NCI-H82 (cell line): Measurements from ENCODE around the gene RAMP3.
"Not testable (repeated sequence)": the region's sequence is repeated elsewhere in the genome, so short reads cannot be mapped to it uniquely, and the experiment has no call there.

Source experiments
- DNase-seq: peaks from one replicate; lab custom pipeline; 2025; lab: John Stamatoyannopoulos, UW

Gene RAMP3

DNA sequence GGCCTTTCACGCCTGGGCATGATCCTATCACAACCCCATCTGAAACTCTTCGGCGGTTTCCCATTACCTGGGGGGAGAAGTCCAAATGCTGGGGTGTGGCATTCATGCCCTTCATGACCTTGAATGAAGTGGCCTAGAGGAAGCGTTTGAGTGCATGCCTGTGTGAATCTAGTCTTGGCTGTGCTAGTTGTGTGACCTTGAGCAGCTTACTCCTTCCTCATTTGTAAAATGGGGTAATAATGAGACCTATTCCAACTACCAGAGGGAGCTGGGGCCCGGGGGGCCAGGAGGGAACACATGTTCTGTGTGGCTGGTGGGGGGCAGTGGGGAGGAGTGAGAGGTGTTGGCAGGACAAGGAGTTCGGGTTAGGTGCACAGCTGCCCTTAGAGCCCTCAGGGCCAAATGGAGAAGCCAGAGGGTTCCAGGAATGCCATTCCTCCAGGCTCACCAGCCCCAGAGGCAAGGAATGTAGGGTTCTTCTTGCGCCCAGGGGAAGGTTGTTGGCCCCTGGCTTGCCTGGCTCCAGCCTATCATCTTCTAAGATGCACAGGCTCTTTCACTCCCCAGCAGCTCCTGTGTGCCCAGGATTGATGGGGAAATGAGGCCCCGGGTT, 24.8 kb upstream of the RAMP3 start:
- no peak for DNase-seq

DNA sequence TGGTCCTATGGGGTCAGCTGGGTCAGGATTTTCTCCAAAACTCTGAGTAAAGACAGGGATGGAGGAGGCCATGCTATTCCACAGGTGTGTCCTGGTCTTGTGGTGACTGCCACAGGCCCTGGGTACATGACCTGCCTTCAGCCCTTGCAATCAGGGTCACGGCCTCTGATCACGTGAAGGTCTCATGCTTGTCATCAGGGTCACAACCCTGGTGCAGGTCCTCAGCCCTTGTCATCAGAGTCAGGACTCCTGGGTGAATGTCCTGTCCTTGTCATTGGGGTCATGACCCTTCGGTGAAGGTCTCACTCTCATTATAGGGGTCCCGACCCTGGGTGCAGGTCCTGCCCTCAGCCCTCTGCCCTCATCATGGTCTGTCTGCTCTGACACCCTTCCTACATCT, 24.2 kb upstream of the RAMP3 start:
- DNase-seq = no peak

DNA sequence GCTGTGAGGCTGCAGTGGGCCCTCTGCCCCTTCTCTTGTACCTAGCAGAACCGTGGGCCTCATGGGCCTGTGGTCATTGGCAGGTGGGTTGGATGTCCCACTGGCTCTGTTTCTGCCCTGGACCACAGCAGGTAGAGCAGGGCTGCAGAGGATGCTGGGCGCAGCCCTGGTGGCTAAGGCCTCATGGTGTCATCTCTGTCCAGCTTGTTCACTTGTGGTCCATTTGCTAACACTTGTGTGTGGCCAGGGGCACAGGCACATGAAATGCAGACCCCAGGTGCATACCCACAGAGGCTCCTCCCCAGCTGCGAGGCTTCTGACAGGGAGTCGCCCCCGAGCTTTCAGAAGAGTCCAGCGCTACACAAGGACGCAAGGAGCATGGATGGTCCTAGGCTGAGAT, 23.7 kb upstream of the RAMP3 start:
- DNase-seq = no peak

DNA sequence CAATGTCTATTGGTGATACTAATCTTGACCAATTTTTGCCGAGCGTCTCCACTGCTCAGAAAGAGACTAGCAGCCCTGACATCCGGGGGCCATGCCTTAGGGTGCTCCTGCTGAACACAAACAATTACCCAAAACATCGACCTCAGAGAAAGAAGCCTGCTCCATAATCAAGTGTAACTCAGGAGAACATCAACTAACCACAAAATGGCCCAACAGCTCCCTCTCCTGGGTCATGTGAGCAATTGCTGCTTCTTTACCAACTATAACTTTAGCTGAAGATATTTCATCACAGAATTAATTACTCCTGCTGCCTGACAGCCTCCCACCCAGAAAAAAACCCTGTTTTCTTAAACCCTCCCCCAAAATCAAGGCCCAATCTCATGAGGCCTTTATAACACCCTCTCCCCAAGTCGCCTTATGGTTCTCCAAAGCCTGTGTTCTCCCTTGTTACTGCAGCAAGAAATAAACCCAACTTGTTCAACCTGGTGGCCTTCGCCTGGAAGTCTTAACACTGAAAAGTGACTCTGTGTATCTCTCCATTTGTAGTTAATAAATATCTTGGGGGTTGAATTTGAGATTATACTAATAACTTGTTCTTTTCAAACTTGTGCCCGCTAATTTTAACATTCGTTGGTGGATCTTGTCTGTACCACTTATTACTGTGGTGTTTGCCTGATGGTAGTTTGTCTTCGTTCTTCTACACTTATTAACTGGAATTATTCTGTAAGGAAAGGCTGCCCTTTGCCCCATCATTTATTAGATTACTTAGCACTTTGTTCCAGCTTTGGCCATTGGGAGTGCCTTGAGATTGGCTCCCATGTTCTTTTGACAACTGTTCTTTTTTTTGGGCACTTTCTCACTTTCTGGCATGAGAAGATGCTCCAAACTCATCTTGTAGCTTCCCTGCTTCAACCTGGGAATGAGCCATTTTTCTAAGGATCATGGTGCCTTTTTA, 21.2 kb upstream of the RAMP3 start:
- peak; percentile 86 for DNase-seq

DNA sequence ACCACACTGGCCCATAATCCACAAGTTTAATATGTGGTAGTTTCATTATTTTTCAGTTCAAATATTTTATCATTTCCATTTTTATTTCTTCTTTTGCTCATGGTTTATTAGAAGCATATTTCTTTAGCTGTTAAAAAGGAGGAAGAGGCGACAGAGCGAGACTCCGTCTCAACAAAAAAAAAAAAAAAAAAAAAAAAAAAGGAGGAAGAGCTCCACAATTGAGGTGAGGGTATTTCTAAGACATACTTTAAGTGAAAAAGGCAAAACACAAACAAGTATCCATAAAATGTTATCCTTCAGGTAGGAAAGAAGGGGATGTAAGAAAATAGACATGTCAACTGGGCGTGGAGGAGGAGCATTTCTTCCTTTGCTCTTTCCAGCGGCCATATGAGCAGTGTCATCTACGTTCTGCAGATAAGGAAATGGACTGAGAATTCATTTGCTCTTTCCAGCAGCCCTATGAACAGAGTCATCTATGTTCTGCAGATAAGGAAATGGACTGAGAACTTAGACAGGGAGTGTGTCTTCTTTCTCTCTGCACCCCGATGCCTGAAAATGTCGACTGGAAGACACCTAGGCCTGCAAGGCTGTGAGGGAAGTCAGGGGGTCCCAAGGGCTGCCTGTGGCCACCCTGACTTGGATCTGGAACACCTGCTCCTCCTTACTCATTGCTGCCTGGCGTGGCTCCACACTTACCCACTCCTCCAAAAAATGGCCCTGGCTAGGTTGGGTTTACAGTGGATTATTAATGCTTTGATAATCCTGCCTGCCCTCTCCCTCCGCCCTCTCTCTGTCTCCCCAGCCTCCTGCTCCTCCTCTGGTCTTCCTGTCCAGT, 18.9 kb upstream of the RAMP3 start:
- peak; percentile 51 for DNase-seq

DNA sequence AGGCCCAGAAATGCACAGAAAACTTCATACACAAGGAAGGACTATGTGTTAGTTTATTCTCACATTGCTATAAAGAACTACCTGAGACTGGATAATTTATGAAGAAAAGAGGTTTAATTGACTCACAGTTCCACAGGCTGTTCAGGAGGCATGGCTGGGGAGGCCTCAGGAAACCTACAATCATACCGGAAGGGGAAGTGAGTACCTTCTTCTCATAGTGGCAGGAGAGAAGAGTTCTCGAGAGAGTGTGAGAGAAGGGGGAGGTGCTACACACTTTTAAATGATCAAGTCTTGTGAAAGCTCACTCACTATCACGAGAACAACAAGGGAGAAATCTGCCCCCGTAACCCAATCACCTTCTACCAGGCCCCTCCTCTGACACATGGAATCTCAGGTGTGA, 16.8 kb upstream of the RAMP3 start:
- DNase-seq = no peak

DNA sequence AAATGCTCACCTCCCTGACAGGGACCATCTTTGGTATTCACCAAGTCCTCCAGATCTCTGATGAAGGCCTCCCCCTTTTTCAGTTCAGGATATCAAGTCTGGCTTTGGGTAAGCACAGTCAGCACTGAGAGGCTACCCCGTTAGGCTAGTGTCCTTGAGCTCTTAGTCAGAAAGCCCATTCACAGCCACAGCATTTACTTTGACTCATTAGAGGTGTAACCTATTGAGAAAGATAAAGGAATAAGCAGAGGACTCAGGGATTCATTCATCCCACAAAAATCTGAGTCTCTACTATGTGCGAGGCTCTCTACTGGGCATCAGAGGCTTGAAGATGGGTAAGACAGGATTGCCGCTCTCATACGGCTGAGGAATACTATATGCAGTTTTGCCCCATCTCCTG, 14.0 kb upstream of the RAMP3 start:
- no peak for DNase-seq

DNA sequence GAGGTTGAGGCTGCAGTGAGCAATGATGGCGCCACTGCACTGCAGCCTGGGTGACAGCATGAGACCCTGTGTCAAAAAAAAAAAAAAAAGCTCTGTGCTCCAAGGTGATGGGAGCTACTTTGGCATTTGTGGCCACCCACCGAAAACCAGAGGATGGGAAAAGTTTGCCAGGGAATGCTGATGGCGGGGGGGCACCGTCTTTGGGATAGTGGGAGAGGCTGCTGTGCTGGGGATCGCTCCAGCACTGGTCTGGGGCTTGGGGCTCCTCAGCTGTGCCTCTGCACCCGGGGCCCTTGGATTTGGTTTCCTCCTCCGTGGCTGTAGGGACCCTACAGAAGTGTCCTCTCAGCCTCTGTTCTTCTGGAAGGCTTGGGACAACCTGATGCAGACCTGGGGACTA, 11.7 kb upstream of the RAMP3 start:
- DNase-seq = no peak

DNA sequence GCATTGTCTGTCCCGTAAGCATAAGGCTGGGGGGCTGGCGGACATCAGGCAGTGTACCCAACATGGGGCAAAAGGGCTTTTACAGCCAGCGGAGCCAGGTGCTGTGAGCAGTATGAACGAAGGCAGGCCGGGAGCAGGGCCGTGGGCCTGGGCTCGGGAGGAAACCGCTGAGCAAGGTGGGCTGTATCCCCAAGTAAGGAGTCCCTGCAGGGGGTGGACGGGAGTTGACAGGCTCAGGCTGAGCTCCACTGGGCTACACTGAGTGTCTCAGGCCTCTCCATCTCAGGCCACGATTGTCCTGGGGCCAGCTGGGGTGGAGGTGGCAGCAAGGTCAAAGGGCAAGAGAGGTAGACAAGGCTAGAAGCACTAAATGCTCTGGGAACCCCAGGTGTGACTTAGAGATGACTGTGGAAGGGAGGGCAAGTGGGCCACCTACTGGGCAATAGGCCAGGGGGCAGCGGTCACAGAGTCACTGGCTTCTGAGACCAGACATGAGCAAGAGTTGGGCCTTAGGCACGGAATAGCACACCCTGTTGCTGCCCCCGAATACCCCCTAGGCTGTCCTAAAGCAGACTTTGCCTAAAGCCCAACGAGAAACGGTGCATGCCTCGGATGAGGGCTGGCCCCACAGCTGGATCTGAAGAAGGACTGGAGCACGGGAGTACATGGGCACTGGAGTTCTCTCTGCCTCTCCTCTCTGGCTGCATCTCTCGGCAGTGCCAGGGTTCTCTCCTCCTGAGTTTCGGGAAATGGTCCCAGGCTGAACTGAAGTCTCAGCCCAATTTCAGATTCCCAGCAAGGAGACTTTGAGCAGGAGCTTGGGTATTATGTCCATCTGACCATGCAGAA, 10.8 kb upstream of the RAMP3 start:
- DNase-seq = no peak

DNA sequence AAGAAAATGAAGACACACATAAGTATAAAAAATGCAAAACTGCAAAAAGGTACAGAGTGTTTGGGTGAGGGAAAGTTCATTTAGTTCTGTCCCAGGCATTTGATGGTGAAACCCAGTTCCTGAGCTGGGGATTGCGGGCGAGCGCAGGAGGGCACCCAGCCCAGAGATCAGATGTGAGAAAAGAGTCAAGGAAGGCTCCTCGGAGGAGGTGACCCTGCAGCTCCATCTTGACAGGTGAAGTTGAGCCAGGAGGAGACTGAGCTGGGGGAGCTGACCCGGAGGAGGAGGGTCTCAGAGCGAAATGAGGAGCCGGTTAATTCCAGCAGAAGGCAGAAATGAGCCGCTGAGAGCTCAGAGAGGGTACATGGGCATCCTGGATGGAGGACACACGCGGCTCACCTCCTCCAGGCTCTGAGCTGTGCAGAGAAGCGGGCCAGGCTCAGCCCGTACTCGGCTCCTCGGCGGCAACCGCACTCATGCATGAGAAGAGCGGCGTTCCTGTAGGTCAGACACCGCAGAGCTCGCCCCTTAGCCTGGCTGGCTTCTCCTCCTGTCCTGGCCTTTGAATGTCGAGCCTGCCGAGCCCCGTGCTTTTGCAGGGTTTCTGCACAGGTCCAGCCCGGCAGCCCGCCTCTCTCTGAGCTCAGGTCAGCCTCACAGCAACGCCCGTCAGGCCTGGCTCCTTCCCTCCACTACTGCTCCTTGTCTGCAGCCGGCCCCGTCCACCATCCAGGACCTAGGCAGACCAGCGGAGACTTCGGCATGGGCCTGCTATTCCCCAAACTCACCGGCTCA, 9.5 kb upstream of the RAMP3 start:
- no peak for DNase-seq

DNA sequence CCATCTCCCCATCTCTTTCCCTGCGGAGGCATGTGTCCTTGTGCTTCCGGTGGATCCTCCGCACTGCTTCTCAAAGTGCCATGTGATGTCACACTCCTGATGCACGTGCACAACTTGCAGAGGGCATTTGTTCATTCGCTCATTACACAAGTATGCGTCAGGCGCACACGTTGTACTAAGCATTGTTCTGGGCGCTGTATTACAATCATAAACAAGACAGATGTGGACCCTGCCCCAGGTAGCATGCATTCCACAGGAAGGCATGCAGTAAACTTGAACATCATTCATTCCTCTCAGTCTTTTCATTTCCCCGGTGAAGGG, 9.0 kb upstream of the RAMP3 start:
- DNase-seq = no peak

DNA sequence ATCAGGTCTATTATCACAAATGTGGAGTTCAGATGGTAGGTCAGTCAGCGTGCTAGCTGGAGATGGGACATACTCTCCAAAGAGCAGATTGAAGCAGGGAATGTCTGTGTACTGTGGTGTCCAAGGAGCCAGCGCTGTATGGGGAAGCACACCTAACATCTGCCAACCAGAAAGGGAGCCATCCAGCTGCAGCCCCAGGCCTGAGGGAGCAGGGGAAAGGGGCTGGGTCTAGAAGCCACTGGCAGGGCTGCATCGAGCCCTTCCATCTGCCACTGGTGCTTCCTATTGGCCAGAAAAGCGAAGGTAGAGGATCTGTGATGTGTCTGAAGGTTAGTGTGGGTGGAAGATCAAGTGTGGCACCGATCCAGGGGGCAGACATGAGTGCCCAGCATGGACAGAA, 8.0 kb upstream of the RAMP3 start:
- no peak for DNase-seq

DNA sequence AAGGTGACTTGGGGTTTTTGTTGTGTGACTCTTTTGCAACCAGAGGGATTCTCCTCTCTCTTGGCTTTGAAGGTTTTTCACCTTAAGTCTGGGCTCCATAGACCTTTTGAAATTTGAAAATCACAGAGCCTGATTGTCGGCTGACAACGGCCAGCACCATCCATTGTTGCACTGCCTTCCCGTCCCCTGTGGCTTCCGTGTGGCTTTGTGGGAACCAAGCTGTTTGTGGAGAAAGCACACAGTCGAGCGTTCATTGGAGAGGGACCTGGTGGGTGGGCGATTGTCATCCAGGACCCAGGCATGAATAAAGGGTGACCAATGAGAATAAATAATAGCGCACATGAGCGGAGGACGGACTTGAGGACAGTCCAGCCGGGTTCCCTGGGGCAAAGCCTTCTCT, 7.4 kb upstream of the RAMP3 start:
- DNase-seq = no peak

DNA sequence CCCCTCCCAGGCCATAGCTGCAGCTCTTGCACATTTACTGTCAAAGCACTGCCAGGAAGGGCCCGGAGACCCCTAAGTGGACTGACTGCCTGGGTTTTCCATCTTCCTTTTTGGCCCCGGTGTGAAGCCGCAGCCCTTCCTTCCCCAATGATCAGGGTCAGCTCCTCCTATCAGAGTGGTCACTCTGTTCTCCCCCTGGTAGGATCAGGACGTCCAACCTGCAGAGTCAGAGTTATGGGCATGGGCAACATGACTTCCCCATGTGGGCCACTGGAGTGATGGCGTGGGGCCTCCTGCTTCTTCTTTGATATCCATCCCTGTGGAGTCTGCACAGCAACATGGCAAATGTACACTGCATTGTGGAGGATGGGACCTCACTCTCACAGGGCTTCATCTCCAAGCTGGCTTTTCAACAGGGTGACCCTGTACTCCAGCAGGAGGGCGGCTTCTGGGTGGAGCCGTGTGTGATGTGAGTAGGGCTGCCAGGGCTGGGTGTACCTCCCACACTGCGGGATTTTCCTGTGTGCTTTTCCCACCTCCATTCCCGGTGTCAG, 6.4 kb upstream of the RAMP3 start:
- peak; percentile 20 for DNase-seq

DNA sequence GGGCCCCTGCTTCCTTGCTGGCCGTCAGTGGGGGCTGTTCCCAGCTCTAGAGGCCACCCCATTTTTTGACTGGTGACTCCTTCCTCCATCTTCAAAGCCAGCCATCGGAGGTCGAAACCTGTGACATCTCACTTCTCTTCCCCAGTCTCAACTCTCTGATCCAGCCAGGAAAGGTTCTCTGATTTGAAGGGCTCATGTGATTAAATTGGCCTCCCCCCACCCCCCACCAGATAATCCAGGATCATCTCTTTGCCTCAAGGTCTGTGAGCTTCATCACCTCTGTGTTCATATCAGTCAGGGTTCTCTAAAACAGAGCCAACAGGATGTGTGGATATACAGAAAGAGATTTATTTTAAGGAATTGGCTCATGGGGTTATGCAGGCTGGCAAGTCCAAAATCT, 5.6 kb upstream of the RAMP3 start:
- peak; percentile 93 for DNase-seq

DNA sequence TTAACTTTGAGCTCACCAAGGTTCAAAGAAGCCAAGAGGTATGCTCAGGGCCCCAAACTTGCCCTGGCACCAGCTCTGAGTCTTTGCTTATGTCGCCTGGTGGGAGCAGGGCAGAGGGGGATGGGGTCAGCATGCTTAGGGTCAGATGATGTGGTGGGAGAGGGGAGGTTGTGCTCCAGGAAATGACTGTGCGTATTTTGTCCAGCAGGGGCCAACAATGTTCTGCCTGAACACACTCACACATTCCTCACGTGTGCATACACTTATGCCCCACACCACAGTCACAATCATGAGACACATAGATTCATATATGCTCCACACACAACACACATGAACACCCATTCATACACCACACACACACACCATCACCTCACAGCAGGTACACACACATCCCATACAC, 4.4 kb upstream of the RAMP3 start:
- no peak for DNase-seq

DNA sequence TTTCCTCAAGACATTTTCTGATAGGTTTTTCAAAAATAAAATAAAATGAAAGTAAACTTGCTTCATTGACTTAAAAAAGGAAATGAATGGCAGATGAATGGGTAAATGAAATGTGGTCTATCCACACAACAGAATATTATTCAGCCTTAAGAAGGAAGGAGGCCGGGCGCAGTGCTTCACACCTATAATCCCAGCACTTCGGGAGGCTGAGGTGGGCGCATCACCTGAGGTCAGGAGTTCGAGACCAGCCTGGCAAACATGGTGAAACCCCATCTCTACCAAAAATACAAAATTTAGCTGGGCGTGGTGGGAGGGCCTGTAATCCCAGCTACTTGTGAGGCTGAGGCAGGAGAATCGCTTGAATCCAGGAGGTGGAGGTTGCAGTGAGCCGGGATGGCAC, 3.7 kb upstream of the RAMP3 start:
- DNase-seq = not testable (repeated sequence)

DNA sequence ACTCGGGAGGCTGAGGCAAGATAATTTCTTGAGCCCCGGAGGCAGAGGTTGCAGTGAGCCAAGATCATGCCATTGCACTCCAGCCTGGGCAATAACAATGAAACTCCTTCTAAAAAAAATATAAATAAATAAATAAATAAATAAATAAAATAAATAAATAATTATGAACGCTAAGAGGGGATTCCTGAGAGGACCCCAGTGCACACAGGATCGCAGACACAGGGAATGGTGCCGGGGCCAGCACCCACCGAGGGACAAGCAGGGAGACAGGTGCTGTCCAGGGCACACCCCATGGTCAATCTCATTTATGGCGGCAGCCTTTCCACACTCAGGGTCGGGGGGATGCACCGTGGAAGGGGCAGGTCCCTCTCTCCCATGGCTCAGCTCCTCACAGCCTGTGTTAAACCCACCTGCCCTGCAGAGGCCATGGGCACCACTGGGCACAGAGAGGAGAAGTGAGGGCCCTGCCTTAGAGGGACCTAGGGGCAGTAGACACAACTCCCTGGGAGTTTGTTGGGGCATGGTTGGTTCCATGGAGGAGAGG, 2.2 kb upstream of the RAMP3 start:
- DNase-seq = no peak

DNA sequence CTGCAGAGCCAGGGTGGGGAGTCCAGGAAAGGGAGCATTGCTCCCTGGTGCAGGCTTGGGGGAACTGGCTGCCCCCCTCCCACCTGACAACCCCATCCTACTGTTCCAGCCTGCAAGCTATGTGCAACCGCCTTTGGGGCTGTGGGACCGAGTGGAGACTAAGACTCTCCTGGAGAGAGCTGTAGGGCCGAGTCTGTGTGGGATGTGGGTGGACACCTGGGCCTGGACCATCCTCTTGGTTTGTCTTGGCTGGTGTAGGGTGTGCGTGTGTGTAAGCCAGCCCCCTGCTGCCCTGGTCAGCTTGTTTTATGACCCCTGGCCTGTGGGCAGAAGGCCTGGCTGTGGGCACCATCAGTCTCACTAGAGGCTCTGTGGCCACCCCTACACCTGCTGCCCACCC, 1.6 kb upstream of the RAMP3 start:
- DNase-seq = no peak

DNA sequence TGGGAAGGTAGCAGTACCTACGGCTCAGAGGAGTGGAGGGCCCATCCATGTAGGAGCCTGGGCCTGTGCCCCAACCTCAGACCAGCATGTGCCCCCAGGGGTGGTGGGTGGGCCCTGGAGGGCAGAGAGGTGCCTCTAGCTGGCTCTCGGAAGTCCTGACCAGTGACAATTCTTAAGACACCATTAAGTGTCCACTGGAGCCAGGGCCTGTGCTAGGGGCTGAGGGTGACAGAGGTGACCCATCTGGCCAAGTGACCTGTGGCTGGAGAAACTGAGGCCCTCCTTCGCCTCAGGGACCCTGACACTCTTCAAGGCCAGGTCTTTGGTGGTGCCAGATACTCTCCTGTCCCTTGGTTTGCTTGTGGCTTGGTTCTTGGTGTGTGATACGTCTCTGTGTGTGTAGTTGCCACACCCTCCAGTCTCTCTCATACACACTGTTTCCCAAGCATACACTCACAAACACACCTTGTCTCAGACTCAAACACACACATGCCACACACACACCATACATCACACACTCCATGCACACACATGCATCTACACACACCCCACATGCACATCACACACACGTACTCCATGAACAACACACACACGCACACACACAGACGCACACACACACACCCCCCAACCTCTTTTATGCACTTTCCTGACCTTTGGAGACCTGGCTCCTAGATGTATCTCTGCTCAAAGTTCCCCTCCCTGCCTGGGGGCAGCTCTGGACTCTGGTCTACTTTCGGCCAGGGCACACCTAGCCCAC, 897 bp upstream of the RAMP3 start:
- no peak for DNase-seq
